Neural progenitor cell (in vitro differentiated cells): ENCODE measurements around the gene NKX6-1. TPM values are rescaled to one million over a fixed set of nuclear protein-coding genes. Genes with fewer than 3 reads are reported as not detected.

Experiments
- DNase-seq: peaks from one replicate; pipeline ENCODE4 v3.0.0-alpha.2; 2016; ENCODE audit warnings: low spot score
- H2AFZ ChIP-seq: fragments of 200-600 bp; sonication (generic); replicated peaks from 2 replicates; pipeline ENCODE4 v1.6.1; 2016; ENCODE audit warnings: antibody characterized with exemption
- H3F3A ChIP-seq: fragments of 200-600 bp; sonication (generic); 2 replicates; pipeline ENCODE4 v1.6.1; 2016; ENCODE audit warnings: antibody characterized with exemption, low read depth
- H3K27ac ChIP-seq: fragments of 200-600 bp; sonication (generic); 2 replicates; pipeline ENCODE4 v1.5.1; 2016; ENCODE audit warnings: mild to moderate bottlenecking
- H3K27me3 ChIP-seq: fragments of 200-600 bp; sonication (generic); 2 replicates; pipeline ENCODE4 v1.6.1; 2016; ENCODE audit warnings: mild to moderate bottlenecking, moderate library complexity
- H3K36me3 ChIP-seq: fragments of 200-600 bp; sonication (generic); 2 replicates; pipeline ENCODE4 v1.5.1; 2016
- H3K4me1 ChIP-seq: fragments of 200-600 bp; sonication (generic); 2 replicates; pipeline ENCODE4 v1.6.1; 2016; ENCODE audit warnings: mixed run types
- H3K4me2 ChIP-seq: fragments of 200-600 bp; sonication (generic); 2 replicates; pipeline ENCODE4 v1.6.1; 2016
- H3K4me3 ChIP-seq: fragments of 200-600 bp; sonication (generic); 2 replicates; pipeline ENCODE4 v1.5.1; 2016
- H3K79me2 ChIP-seq: fragments of 200-600 bp; sonication (generic); 2 replicates; pipeline ENCODE4 v1.6.1; 2016; ENCODE audit warnings: low read depth
- H3K9ac ChIP-seq: fragments of 200-600 bp; sonication (generic); 2 replicates; pipeline ENCODE4 v1.6.1; 2016
- H3K9me3 ChIP-seq: fragments of 200-600 bp; sonication (generic); 2 replicates; pipeline ENCODE4 v1.5.1; 2016; ENCODE audit warnings: low read depth
- H4K20me1 ChIP-seq: fragments of 200-600 bp; sonication (generic); 2 replicates; pipeline ENCODE4 v1.6.1; 2016; ENCODE audit warnings: low read depth
- H3K27ac Mint-ChIP-seq: 3 replicates; pipeline ENCODE4 v1.8.0; 2021; ENCODE audit warnings: mixed read lengths
- H3K27me3 Mint-ChIP-seq: 2 replicates; pipeline ENCODE4 v1.8.0; 2022; ENCODE audit warnings: low read depth, mild to moderate bottlenecking, inconsistent platforms, moderate library complexity, mixed read lengths; ENCODE audit not compliant: insufficient read depth
- H3K36me3 Mint-ChIP-seq: 3 replicates; pipeline ENCODE4 v1.8.0; 2021; ENCODE audit warnings: mixed read lengths
- H3K4me1 Mint-ChIP-seq: 3 replicates; pipeline ENCODE4 v1.8.0; 2021; ENCODE audit warnings: mixed read lengths
- H3K4me3 Mint-ChIP-seq: 3 replicates; pipeline ENCODE4 v1.8.0; 2021; ENCODE audit warnings: mild to moderate bottlenecking, moderate library complexity, mixed read lengths
- H3K9me3 Mint-ChIP-seq: 3 replicates; pipeline ENCODE4 v1.8.0; 2020; ENCODE audit warnings: mixed read lengths
- EZH2 ChIP-seq: fragments of 200-600 bp; sonication (generic); IDR thresholded peaks from 2 replicates; pipeline ENCODE4 v1.6.1; 2017; ENCODE audit warnings: antibody characterized with exemption, mild to moderate bottlenecking, moderate library complexity
- EZH2phosphoT487 ChIP-seq: fragments of 200-600 bp; sonication (generic); IDR thresholded peaks from 2 replicates; pipeline ENCODE4 v1.6.1; 2017; ENCODE audit warnings: antibody characterized with exemption
- total RNA-seq: library from RNA; depleted of rRNA; stranded (reverse); fragments of >200 nt; gene quantifications from 2 replicates; pipeline ENCODE4 v1.2.3, GENCODE V29; 2015; ENCODE audit warnings: low replicate concordance
- TF ChIP-seq, protein P1 (sequence below): fragments of 200-600 bp; sonication (generic); IDR thresholded peaks from 2 replicates; pipeline ENCODE4 v1.5.1; 2017; ENCODE audit warnings: antibody characterized with exemption, mild to moderate bottlenecking

NKX6-1 gene
- 0.79 and 1.1 TPM in 2 replicates for total RNA-seq

DNA sequence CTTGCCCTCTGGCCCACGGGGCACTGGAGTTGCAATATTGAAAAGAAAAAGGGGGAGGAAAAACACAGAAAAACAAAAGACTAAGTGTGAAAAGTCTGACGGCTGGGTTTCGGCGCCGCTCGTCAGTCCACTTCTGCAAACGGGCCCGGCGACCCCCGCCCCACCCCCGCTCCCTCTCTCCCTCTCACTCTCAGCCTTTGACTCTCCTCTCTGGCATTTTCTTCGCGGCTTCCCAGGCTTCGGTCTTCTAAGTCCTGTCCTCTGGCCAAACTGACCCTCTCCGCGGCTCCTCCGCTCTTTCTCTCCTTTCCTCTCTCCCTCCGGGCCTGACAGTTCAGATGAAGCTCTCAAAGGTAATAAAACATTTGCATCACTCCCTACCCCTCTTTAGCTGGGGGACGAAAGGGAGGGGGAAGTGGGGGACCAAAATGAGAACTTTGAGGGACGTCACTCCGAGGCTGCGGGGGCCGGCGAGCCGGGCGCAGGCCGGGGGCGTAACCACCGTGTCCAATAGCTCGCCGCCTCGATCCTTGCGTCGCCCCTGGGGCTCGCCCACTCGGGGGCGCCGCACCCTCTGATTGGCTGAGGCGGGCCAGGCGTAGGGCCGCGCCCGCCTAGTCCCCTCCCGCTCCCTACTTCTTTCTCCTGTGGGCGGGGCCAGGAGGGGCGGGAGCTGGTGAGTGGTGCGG, at the start of gene NKX6-1:
NKX6-1 (minus strand) TSS at position 358 of the 689 bp plus-strand sequence. CDS start 1,064 bp downstream, outside the sequence.
- Histone ChIP-seq H3K27ac (no peak within 1 kb of the TSS), H3K4me1 (peaks cover 51% of the 10 kb centered on the region), H4K20me1 (peaks cover 72% of the 10 kb centered on the region), H3F3A (peaks cover 58% of the 10 kb centered on the region), H3K27me3 (peaks cover 99% of the 10 kb centered on the region), H3K79me2 (no peaks in the 10 kb centered on the region), H3K4me3 (peak within 1 kb of the TSS; percentile 60), H3K36me3 (no peaks in the 10 kb centered on the region), H3K9me3 (no peaks in the 10 kb centered on the region), H3K4me2 (peak within 1 kb of the TSS; percentile 85), H3K9ac (no peak within 1 kb of the TSS), H2AFZ (peak within 1 kb of the TSS; percentile 87)
- TF ChIP-seq, protein P1, sequence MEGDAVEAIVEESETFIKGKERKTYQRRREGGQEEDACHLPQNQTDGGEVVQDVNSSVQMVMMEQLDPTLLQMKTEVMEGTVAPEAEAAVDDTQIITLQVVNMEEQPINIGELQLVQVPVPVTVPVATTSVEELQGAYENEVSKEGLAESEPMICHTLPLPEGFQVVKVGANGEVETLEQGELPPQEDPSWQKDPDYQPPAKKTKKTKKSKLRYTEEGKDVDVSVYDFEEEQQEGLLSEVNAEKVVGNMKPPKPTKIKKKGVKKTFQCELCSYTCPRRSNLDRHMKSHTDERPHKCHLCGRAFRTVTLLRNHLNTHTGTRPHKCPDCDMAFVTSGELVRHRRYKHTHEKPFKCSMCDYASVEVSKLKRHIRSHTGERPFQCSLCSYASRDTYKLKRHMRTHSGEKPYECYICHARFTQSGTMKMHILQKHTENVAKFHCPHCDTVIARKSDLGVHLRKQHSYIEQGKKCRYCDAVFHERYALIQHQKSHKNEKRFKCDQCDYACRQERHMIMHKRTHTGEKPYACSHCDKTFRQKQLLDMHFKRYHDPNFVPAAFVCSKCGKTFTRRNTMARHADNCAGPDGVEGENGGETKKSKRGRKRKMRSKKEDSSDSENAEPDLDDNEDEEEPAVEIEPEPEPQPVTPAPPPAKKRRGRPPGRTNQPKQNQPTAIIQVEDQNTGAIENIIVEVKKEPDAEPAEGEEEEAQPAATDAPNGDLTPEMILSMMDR: no peak
- no peak for TF ChIP-seq EZH2
- TF ChIP-seq EZH2phosphoT487: no peak
- H3K27ac Mint-ChIP-seq: no peak within 1 kb of the TSS
- peak within 1 kb of the TSS; percentile 85 for H3K4me3 Mint-ChIP-seq
- H3K9me3 Mint-ChIP-seq: no peaks in the 10 kb centered on the region
- H3K36me3 Mint-ChIP-seq: no peaks in the 10 kb centered on the region
- peaks cover 83% of the 10 kb centered on the region for H3K27me3 Mint-ChIP-seq
- peaks cover 42% of the 10 kb centered on the region for H3K4me1 Mint-ChIP-seq
- peak; percentile 99 for DNase-seq

DNA sequence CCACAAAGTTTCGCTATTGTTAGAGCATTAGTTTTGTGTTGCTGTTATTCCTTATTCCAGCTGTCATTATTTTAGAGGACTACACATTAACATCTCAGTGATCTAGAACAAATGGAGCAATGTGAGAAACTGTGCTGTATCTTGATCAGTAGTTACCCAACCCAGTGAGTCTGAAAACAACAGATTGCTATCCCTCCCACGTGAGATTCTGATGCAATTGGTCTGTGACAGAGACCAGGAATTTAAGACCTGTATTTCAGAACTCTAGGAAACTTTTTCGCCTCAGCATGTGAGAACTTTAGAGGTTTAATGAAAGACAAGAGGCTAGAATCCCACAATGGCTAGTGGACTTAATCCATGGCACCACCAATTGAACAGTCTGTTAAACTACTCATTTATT, 48.1 kb upstream of the NKX6-1 start:
- Histone ChIP-seq H3K36me3 (no peaks in the 10 kb centered on the region), H3K4me2 (no peak overlapping the region), H3K27ac (no peak overlapping the region), H3K4me3 (no peak overlapping the region), H3K4me1 (peaks cover 5% of the 10 kb centered on the region), H3K9ac (no peak overlapping the region), H2AFZ (no peak overlapping the region), H3F3A (no peaks in the 10 kb centered on the region), H3K79me2 (no peaks in the 10 kb centered on the region), H3K27me3 (no peaks in the 10 kb centered on the region), H3K9me3 (no peaks in the 10 kb centered on the region), H4K20me1 (no peaks in the 10 kb centered on the region)
- TF ChIP-seq EZH2phosphoT487 (no peak), EZH2 (no peak)
- TF ChIP-seq, protein P1: no peak
- H3K4me1 Mint-ChIP-seq: no peaks in the 10 kb centered on the region
- H3K36me3 Mint-ChIP-seq: no peaks in the 10 kb centered on the region
- H3K4me3 Mint-ChIP-seq: no peak overlapping the region
- H3K27me3 Mint-ChIP-seq: peaks cover 2% of the 10 kb centered on the region
- H3K9me3 Mint-ChIP-seq: no peaks in the 10 kb centered on the region
- H3K27ac Mint-ChIP-seq: no peak overlapping the region
- no peak for DNase-seq

DNA sequence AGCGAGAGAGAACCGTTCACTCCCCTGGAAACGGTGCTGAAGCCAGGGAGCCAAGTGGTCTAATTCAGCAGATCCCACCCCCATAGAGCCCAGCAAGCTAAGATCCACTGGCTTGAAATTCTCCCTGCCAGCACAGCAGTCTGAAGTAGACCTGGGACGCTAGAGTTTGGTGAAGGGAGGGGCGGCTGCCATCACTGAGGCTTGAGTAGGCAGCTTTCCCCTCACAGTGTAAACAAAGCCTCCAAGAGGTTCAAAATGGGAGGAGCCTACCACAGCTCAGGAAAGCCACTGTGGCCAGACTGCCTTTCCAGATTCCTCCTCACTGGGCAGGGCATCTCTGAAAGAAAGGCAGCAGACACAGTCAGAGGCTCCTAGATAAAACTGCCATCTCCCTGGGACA, 46.0 kb upstream of the NKX6-1 start:
- Histone ChIP-seq H3K27me3 (no peaks in the 10 kb centered on the region), H3K4me3 (no peak overlapping the region), H3F3A (no peaks in the 10 kb centered on the region), H3K4me2 (no peak overlapping the region), H3K27ac (no peak overlapping the region), H2AFZ (peak overlapping the region; percentile 50), H3K4me1 (peaks cover 5% of the 10 kb centered on the region), H3K9me3 (no peaks in the 10 kb centered on the region), H3K9ac (no peak overlapping the region), H3K36me3 (no peaks in the 10 kb centered on the region), H3K79me2 (no peaks in the 10 kb centered on the region), H4K20me1 (no peaks in the 10 kb centered on the region)
- TF ChIP-seq EZH2 (no peak), EZH2phosphoT487 (no peak)
- TF ChIP-seq, protein P1: no peak
- DNase-seq: no peak
- H3K27ac Mint-ChIP-seq: no peak overlapping the region
- H3K4me1 Mint-ChIP-seq: no peaks in the 10 kb centered on the region
- no peaks in the 10 kb centered on the region for H3K9me3 Mint-ChIP-seq
- no peak overlapping the region for H3K4me3 Mint-ChIP-seq
- no peaks in the 10 kb centered on the region for H3K36me3 Mint-ChIP-seq
- H3K27me3 Mint-ChIP-seq: peaks cover 2% of the 10 kb centered on the region
